Progenitor cell of endocrine pancreas (in vitro differentiated cells): ENCODE data around the gene PCSK7. TPM values are rescaled to one million over a fixed set of nuclear protein-coding genes. Genes with fewer than 3 reads are reported as not detected.
A peak's percentile ranks its signal among the peaks of the same experiment; 100 is the strongest.

Experiments used
- DNase-seq: peaks from one replicate; pipeline ENCODE4 v3.0.0; 2021; ENCODE audit warnings: low spot score; ENCODE audit not compliant: unreplicated experiment
- H3K27ac Mint-ChIP-seq: 2 replicates; pipeline ENCODE4 v1.8.0; 2021; ENCODE audit warnings: mild to moderate bottlenecking, moderate library complexity, mixed read lengths
- H3K27me3 Mint-ChIP-seq: 2 replicates; pipeline ENCODE4 v1.8.0; 2021; ENCODE audit warnings: mixed read lengths
- H3K36me3 Mint-ChIP-seq: 2 replicates; pipeline ENCODE4 v1.8.0; 2022; ENCODE audit warnings: mixed read lengths; ENCODE audit not compliant: insufficient read depth
- H3K4me1 Mint-ChIP-seq: 2 replicates; pipeline ENCODE4 v1.8.0; 2021; ENCODE audit warnings: low read depth, mixed read lengths
- H3K4me3 Mint-ChIP-seq: 2 replicates; pipeline ENCODE4 v1.8.0; 2021; ENCODE audit warnings: low read depth, mild to moderate bottlenecking, moderate library complexity, mixed read lengths
- H3K9me3 Mint-ChIP-seq: 2 replicates; pipeline ENCODE4 v1.8.0; 2021; ENCODE audit warnings: low read depth, mixed read lengths
- CTCF ChIP-seq: fragments of 200-600 bp; sonication (generic); IDR thresholded peaks from one replicate; pipeline ENCODE4 v1.5.0; 2021; ENCODE audit warnings: antibody characterized with exemption, mild to moderate bottlenecking; ENCODE audit not compliant: unreplicated experiment
- total RNA-seq: library from RNA; stranded (reverse); gene quantifications from 2 replicates; pipeline ENCODE4 v1.2.1, GENCODE V29; 2021

The PCSK7 gene
- total RNA-seq, 1 donor from 2014 or later: 62.3 TPM

GRCh38 chr11:117177534-117178209 is 54.2 kb downstream of the PCSK7 start:
- H3K27ac Mint-ChIP-seq: peak overlapping the region; percentile 93
- no peak for DNase-seq
- H3K4me1 Mint-ChIP-seq: peaks cover 18% of the 10 kb centered on the region
- H3K9me3 Mint-ChIP-seq: no peaks in the 10 kb centered on the region
- TF ChIP-seq CTCF: no peak
- H3K4me3 Mint-ChIP-seq: peak overlapping the region; percentile 94
- H3K36me3 Mint-ChIP-seq: peaks cover 2% of the 10 kb centered on the region
- H3K27me3 Mint-ChIP-seq: no peaks in the 10 kb centered on the region

- peaks cover 18% of the 10 kb centered on the region for H3K4me1 Mint-ChIP-seq
- no peak overlapping the region for H3K27ac Mint-ChIP-seq
- no peak for DNase-seq
- no peaks in the 10 kb centered on the region for H3K9me3 Mint-ChIP-seq
- no peak for TF ChIP-seq CTCF
- H3K36me3 Mint-ChIP-seq: peaks cover 2% of the 10 kb centered on the region
- H3K27me3 Mint-ChIP-seq: no peaks in the 10 kb centered on the region
- H3K4me3 Mint-ChIP-seq: no peak overlapping the region
These were observed 55.7 kb downstream of the PCSK7 start for GRCh38 chr11:117176186-117176585.

- no peak for TF ChIP-seq CTCF
- no peak overlapping the region for H3K27ac Mint-ChIP-seq
- H3K9me3 Mint-ChIP-seq: no peaks in the 10 kb centered on the region
- no peak for DNase-seq
- no peak overlapping the region for H3K4me3 Mint-ChIP-seq
- H3K36me3 Mint-ChIP-seq: peaks cover 5% of the 10 kb centered on the region
- no peaks in the 10 kb centered on the region for H3K27me3 Mint-ChIP-seq
- H3K4me1 Mint-ChIP-seq: peaks cover 14% of the 10 kb centered on the region
These were observed 56.1 kb downstream of the PCSK7 start for GRCh38 chr11:117175781-117176180.

GRCh38 chr11:117175104-117175503 is 56.8 kb downstream of the PCSK7 start:
- Mint-ChIP-seq H3K36me3 (peaks cover 6% of the 10 kb centered on the region), H3K27me3 (no peaks in the 10 kb centered on the region), H3K4me3 (no peak overlapping the region), H3K4me1 (peaks cover 12% of the 10 kb centered on the region), H3K9me3 (no peaks in the 10 kb centered on the region), H3K27ac (no peak overlapping the region)
- TF ChIP-seq CTCF: no peak
- no peak for DNase-seq

GRCh38 chr11:117172724-117173421 is 59.0 kb downstream of the PCSK7 start:
- no peaks in the 10 kb centered on the region for H3K9me3 Mint-ChIP-seq
- no peaks in the 10 kb centered on the region for H3K27me3 Mint-ChIP-seq
- H3K27ac Mint-ChIP-seq: no peak overlapping the region
- no peak for DNase-seq
- TF ChIP-seq CTCF: no peak
- peaks cover under 1% of the 10 kb centered on the region for H3K4me1 Mint-ChIP-seq
- H3K4me3 Mint-ChIP-seq: no peak overlapping the region
- peaks cover 9% of the 10 kb centered on the region for H3K36me3 Mint-ChIP-seq
